ENCODE results near the gene AGBL4.

Gene AGBL4

GRCh38 chr1:48710915-48711314, 1312.8 kb downstream of the AGBL4 start:
- CTCF ChIA-PET, result interaction anchor here (0.7 to 1.0 kb wide), 2 partner anchors 33 to 139 kb away, joined by 3 to 4 read pairs; no protein-coding TSS in a partner anchor
- TF ChIP-seq AEBP2 (tag by site-specific recombination; IDR thresholded peaks at IDR 0.05; ENCODE audit: borderline replicate concordance), result no peak
- no peak for TF ChIP-seq ZNF623 (tag by site-specific recombination; IDR thresholded peaks at IDR 0.05)
- no peak for TF ChIP-seq ZNF114 (tag by site-specific recombination; IDR thresholded peaks at IDR 0.05)
- no peak for TF ChIP-seq SALL2 (tag by site-specific recombination; IDR thresholded peaks at IDR 0.05; ENCODE audit: borderline replicate concordance)
- TF ChIP-seq BCL11B (tag by site-specific recombination; IDR thresholded peaks at IDR 0.05; ENCODE audit: low read depth), result no peak
- TF ChIP-seq ZNF37A (tag by site-specific recombination; IDR thresholded peaks at IDR 0.05), result no peak
- no peak for TF ChIP-seq ZBTB21 (tag by site-specific recombination; IDR thresholded peaks at IDR 0.05)
- no peak for TF ChIP-seq ZBTB1 (tag by site-specific recombination; IDR thresholded peaks at IDR 0.05)
- TF ChIP-seq INSM2 (tag by site-specific recombination; IDR thresholded peaks at IDR 0.05), result no peak
- TF ChIP-seq ZNF560 (tag by site-specific recombination; IDR thresholded peaks at IDR 0.05; ENCODE audit: borderline replicate concordance), result no peak
- no peak for TF ChIP-seq ZNF76 (tag by site-specific recombination; IDR thresholded peaks at IDR 0.05; ENCODE audit: borderline replicate concordance, low read depth)

GRCh38 chr1:48710318-48710717, 1313.4 kb downstream of the AGBL4 start:
- ChIA-PET POLR2A (no interaction called here), CTCF (interaction anchor here (2.0 kb wide), 1 partner anchor 14 kb away, joined by 10 read pairs; no protein-coding TSS in a partner anchor)
- Histone ChIP-seq H3K9me3 (ENCODE audit: control insufficient read depth, insufficient read depth, low read depth, low read length) (no peaks in the 10 kb centered on the region), H3K4me1 (ENCODE audit: control insufficient read depth, insufficient read depth, low read length) (no peaks in the 10 kb centered on the region), H3K36me3 (ENCODE audit: control insufficient read depth in 2 of 2, insufficient read depth in 1 of 2, low read length in 2 of 2) (no peaks in the 10 kb centered on the region), H3K27ac (ENCODE audit: extremely low read depth, low read depth, low read length) (no peak overlapping the region), H3K4me3 (ENCODE audit: low read depth, low read length) (no peak overlapping the region)
- TF ChIP-seq SETDB1 (IDR thresholded peaks at IDR 0.05; ENCODE audit: insufficient read length, low read length), result no peak
- TF ChIP-seq ZNF211 (tag by site-specific recombination; IDR thresholded peaks at IDR 0.05; ENCODE audit: low read depth), result no peak
- no peak for TF ChIP-seq ZNF830 (tag by site-specific recombination; IDR thresholded peaks at IDR 0.05; ENCODE audit: low read depth)
- TF ChIP-seq ZNF560 (tag by site-specific recombination; IDR thresholded peaks at IDR 0.05; ENCODE audit: borderline replicate concordance), result no peak
- TF ChIP-seq ZNF426 (tag by site-specific recombination; IDR thresholded peaks at IDR 0.05), result no peak
- TF ChIP-seq ZBTB17 (tag by site-specific recombination; IDR thresholded peaks at IDR 0.05), result no peak
- TF ChIP-seq ZNF394 (tag by site-specific recombination; IDR thresholded peaks at IDR 0.05; ENCODE audit: borderline replicate concordance), result no peak

More at GRCh38 chr1:48710915-48711314, 1312.8 kb downstream of the AGBL4 start:
- Histone ChIP-seq H3K36me3 (ENCODE audit: control insufficient read depth in 2 of 2, insufficient read depth in 1 of 2, low read length in 2 of 2) (no peaks in the 10 kb centered on the region), H3K4me3 (ENCODE audit: low read depth, low read length) (no peak overlapping the region), H3K27ac (ENCODE audit: extremely low read depth, low read depth, low read length) (no peak overlapping the region), H3K9me3 (ENCODE audit: control insufficient read depth, insufficient read depth, low read depth, low read length) (no peaks in the 10 kb centered on the region), H3K4me1 (ENCODE audit: control insufficient read depth, insufficient read depth, low read length) (no peaks in the 10 kb centered on the region)
- POLR2A ChIA-PET, result no interaction called here

- Histone ChIP-seq H3K4me3 (ENCODE audit: low read depth, low read length) (no peak overlapping the region), H3K27ac (ENCODE audit: extremely low read depth, low read depth, low read length) (no peak overlapping the region), H3K4me1 (ENCODE audit: control insufficient read depth, insufficient read depth, low read length) (no peaks in the 10 kb centered on the region), H3K9me3 (ENCODE audit: control insufficient read depth, insufficient read depth, low read depth, low read length) (no peaks in the 10 kb centered on the region), H3K36me3 (ENCODE audit: control insufficient read depth in 2 of 2, insufficient read depth in 1 of 2, low read length in 2 of 2) (no peaks in the 10 kb centered on the region)
- ChIA-PET CTCF (interaction anchor here (0.6 to 1.9 kb wide), 4 partner anchors 8 to 29 kb away, joined by 5 to 7 read pairs (median 6); no protein-coding TSS in a partner anchor), POLR2A (no interaction called here)
- TF ChIP-seq ZNF571 (tag by site-specific recombination; IDR thresholded peaks at IDR 0.05), result no peak
- TF ChIP-seq, protein P1, sequence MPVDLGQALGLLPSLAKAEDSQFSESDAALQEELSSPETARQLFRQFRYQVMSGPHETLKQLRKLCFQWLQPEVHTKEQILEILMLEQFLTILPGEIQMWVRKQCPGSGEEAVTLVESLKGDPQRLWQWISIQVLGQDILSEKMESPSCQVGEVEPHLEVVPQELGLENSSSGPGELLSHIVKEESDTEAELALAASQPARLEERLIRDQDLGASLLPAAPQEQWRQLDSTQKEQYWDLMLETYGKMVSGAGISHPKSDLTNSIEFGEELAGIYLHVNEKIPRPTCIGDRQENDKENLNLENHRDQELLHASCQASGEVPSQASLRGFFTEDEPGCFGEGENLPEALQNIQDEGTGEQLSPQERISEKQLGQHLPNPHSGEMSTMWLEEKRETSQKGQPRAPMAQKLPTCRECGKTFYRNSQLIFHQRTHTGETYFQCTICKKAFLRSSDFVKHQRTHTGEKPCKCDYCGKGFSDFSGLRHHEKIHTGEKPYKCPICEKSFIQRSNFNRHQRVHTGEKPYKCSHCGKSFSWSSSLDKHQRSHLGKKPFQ (tag by site-specific recombination; IDR thresholded peaks at IDR 0.05), result no peak
- no peak for TF ChIP-seq ZNF274 (IDR thresholded peaks at IDR 0.05; ENCODE audit: low read length)
- TF ChIP-seq ZNF274 (tag by site-specific recombination; IDR thresholded peaks at IDR 0.05; ENCODE audit: borderline replicate concordance), result no peak
- TF ChIP-seq ZNF132 (tag by site-specific recombination; IDR thresholded peaks at IDR 0.05; ENCODE audit: borderline replicate concordance), result no peak
- no peak for TF ChIP-seq ZNF2 (tag by site-specific recombination; IDR thresholded peaks at IDR 0.05)
- TF ChIP-seq ZNF621 (tag by site-specific recombination; IDR thresholded peaks at IDR 0.05), result no peak
- no peak for TF ChIP-seq ZNF354C (tag by site-specific recombination; IDR thresholded peaks at IDR 0.05; ENCODE audit: borderline replicate concordance, low read depth)
- no peak for TF ChIP-seq ZNF362 (tag by site-specific recombination; IDR thresholded peaks at IDR 0.05)
- TF ChIP-seq ZNF292 (tag by site-specific recombination; IDR thresholded peaks at IDR 0.05; ENCODE audit: borderline replicate concordance, low read depth), result no peak
- TF ChIP-seq ZNF223 (tag by site-specific recombination; IDR thresholded peaks at IDR 0.05), result no peak
These were observed 1319.0 kb downstream of the AGBL4 start for GRCh38 chr1:48704736-48705135.

All from HEK293 (cell line).